OCI-LY7 (cell line): Measurements from ENCODE around the gene TCF20. TPM values are rescaled to one million over a fixed set of nuclear protein-coding genes. Genes with fewer than 3 reads are reported as not detected.

Experiments used
- BruUV-seq: library from RNA; stranded (reverse); fragments of 400-500 nt; replicated peaks from 2 replicates; lab custom pipeline; 2021; lab: Mats Ljungman, UMichigan
- CTCF ChIA-PET: fragments of 300-600 bp; sonication (Branson Sonifier 250); formaldehyde crosslinking; loops from one replicate; lab custom pipeline; 2022; ENCODE audit warnings: antibody characterized with exemption; ENCODE audit not compliant: unreplicated experiment; lab: Charles Lee
- POLR2A ChIA-PET: fragments of 300-600 bp; sonication (Branson Sonifier 250); formaldehyde crosslinking; loops from one replicate; lab custom pipeline; 2022; ENCODE audit warnings: antibody characterized with exemption; lab: Charles Lee
- DNase-seq: peaks from one replicate; pipeline ENCODE4 v3.0.0-alpha.2; 2015; ENCODE audit warnings: low spot score
- H2AFZ ChIP-seq: fragments of 200-600 bp; sonication (generic), shearing (Covaris generic); 2 replicates; pipeline ENCODE4 v1.6.1; 2014; ENCODE audit warnings: mild to moderate bottlenecking, antibody characterized with exemption, low read length, moderate library complexity
- H3K27ac ChIP-seq: fragments of 200-600 bp; sonication (generic); 2 replicates; pipeline ENCODE4 v1.5.1; 2014; ENCODE audit warnings: mixed run types, low read depth, mild to moderate bottlenecking, moderate library complexity, low read length, inconsistent platforms; ENCODE audit not compliant: poor library complexity, severe bottlenecking
- H3K36me3 ChIP-seq: fragments of 200-600 bp; sonication (generic); 2 replicates; pipeline ENCODE4 v1.6.1; 2014; ENCODE audit warnings: mild to moderate bottlenecking, antibody characterized with exemption, low read length, moderate library complexity, mixed read lengths; ENCODE audit not compliant: insufficient read depth
- H3K4me1 ChIP-seq: fragments of 200-600 bp; sonication (generic); 2 replicates; pipeline ENCODE4 v1.5.1; 2014; ENCODE audit warnings: mild to moderate bottlenecking, low read length; ENCODE audit not compliant: insufficient read depth, poor library complexity, severe bottlenecking
- H3K4me2 ChIP-seq: fragments of 200-600 bp; sonication (generic); 2 replicates; pipeline ENCODE4 v1.6.1; 2014; ENCODE audit warnings: mild to moderate bottlenecking, low read length
- H3K4me3 ChIP-seq: fragments of 200-600 bp; sonication (generic); 2 replicates; pipeline ENCODE4 v1.5.1; 2014; ENCODE audit warnings: mild to moderate bottlenecking, low read depth, low read length; ENCODE audit not compliant: poor library complexity, severe bottlenecking
- H3K79me2 ChIP-seq: fragments of 200-600 bp; sonication (generic); 2 replicates; pipeline ENCODE4 v1.6.1; 2016; ENCODE audit warnings: low read depth, mild to moderate bottlenecking, low read length, moderate library complexity, mixed read lengths; ENCODE audit not compliant: insufficient read depth
- H3K9me2 ChIP-seq: fragments of 200-600 bp; sonication (generic); 2 replicates; pipeline ENCODE4 v1.6.1; 2016; ENCODE audit warnings: mild to moderate bottlenecking, low read length, mixed read lengths; ENCODE audit not compliant: insufficient read depth
- H3K9me3 ChIP-seq: fragments of 200-600 bp; sonication (generic); 2 replicates; pipeline ENCODE4 v1.6.1; 2014; ENCODE audit warnings: mild to moderate bottlenecking, mixed run types, low read length, mixed read lengths
- H4K20me1 ChIP-seq: fragments of 200-600 bp; sonication (generic); 2 replicates; pipeline ENCODE4 v1.6.1; 2014; ENCODE audit warnings: mild to moderate bottlenecking, antibody characterized with exemption, low read length, moderate library complexity, mixed read lengths; ENCODE audit not compliant: insufficient read depth
- EZH2phosphoT487 ChIP-seq: fragments of 200-600 bp; sonication (generic); IDR thresholded peaks from 2 replicates; pipeline ENCODE4 v1.6.1; 2018; ENCODE audit warnings: low read depth, borderline replicate concordance, mild to moderate bottlenecking, mixed run types, antibody characterized with exemption, low read length, moderate library complexity, mixed read lengths
- intact Hi-C: fragments of 100-400 bp; cut with micrococcal nuclease; formaldehyde crosslinking; loops from one replicate; pipeline ENCODE4 v1.10.0; 2022; ENCODE audit not compliant: unreplicated experiment
- total RNA-seq, 2 experiments: library from RNA; depleted of rRNA in 1 of 2; stranded (reverse); fragments of >200 nt in 1 of 2; shearing (Covaris generic) in 1 of 2; gene quantifications; 2 replicates each; pipeline ENCODE4 v1.2.3, GENCODE V29; 2014 to 2022
- TF ChIP-seq, protein P1 (sequence below): fragments of 200-600 bp; sonication (generic); conservative IDR thresholded peaks from 2 replicates; pipeline ENCODE4 v1.5.1; 2014; ENCODE audit warnings: mild to moderate bottlenecking, antibody characterized with exemption, low read length, moderate library complexity, mixed read lengths

Gene TCF20
- total RNA-seq, 2 experiments from 2014 or later = 56.0 to 71.1 TPM

DNA sequence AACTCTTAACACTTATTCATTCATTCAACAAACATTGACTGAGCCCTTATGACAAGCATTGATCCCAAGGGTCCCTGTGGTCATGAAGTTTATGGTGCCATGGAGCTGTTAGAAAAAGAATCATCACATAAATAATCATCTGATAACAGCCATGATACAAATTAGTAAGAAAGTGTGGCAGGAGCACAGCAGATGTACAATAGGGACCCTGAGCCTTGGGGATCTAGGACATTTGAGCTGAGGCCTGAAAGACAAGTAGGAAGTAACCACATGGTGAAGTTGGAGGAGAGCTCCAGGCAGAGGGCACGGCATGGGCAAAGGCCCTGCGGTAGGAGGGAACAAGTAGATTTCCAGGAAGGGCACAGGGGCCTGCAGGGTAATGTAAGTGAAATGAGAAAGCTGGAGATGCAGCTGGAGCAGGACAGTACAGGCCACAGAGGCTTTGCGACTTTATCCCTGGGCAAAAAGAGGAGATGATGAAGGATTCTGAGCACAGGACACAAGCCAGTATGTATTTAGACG, 6.8 kb upstream of the TCF20 start:
- DNase-seq = no peak
- ChIA-PET POLR2A (no interaction called here), CTCF (no interaction called here)
- Histone ChIP-seq H4K20me1 (no peaks in the 10 kb centered on the region), H3K9me2 (no peaks in the 10 kb centered on the region), H3K4me2 (no peak overlapping the region), H3K4me3 (no peak overlapping the region), H2AFZ (no peak overlapping the region), H3K27ac (no peak overlapping the region), H3K4me1 (peaks cover 4% of the 10 kb centered on the region), H3K9me3 (no peaks in the 10 kb centered on the region), H3K79me2 (no peaks in the 10 kb centered on the region), H3K36me3 (no peaks in the 10 kb centered on the region)
- intact Hi-C loops = no loop called here
- TF ChIP-seq, protein P1, sequence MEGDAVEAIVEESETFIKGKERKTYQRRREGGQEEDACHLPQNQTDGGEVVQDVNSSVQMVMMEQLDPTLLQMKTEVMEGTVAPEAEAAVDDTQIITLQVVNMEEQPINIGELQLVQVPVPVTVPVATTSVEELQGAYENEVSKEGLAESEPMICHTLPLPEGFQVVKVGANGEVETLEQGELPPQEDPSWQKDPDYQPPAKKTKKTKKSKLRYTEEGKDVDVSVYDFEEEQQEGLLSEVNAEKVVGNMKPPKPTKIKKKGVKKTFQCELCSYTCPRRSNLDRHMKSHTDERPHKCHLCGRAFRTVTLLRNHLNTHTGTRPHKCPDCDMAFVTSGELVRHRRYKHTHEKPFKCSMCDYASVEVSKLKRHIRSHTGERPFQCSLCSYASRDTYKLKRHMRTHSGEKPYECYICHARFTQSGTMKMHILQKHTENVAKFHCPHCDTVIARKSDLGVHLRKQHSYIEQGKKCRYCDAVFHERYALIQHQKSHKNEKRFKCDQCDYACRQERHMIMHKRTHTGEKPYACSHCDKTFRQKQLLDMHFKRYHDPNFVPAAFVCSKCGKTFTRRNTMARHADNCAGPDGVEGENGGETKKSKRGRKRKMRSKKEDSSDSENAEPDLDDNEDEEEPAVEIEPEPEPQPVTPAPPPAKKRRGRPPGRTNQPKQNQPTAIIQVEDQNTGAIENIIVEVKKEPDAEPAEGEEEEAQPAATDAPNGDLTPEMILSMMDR = no peak
- TF ChIP-seq EZH2phosphoT487 = no peak
- no TSS peak for BruUV-seq

DNA sequence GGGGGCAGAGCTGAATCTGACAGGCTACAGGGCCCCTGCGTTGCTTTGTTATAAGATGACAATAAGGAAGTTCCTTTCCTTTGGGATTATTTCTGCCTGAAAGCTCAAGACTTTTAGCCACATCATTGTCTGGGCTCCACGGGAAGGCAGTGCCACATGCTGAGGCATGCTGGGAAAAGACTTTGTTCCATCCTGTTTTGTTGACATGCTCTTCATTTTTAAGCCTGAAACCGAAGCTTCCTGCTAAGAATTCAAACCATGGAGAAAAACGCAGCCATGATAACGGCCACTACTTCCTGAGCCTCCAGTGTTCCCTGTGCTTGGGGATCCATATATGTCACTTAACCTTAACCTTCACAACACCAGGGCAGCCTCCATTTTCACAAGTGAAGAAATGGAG, 5.5 kb upstream of the TCF20 start:
- TF ChIP-seq EZH2phosphoT487 = no peak
- TF ChIP-seq, protein P1 = no peak
- POLR2A ChIA-PET = no interaction called here
- CTCF ChIA-PET = no interaction called here

DNA sequence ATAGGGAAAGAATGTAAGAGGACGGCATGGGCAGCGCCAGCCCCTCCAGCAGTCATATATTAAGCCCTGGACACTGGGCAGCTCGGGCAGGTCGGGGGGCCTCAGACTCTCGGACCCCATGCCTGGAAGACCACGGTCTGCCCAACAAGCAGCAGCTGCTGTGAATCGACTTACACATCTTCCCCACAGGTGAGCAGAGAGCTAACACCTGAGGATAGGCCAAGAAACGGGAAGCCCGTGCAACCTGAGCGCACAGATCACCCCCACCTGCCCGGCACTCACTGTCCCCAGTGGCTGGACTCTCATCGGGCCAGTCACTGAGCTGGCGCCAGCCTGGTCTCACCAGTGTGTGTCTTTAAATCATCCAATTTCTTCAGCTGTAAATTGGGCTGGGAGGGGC, 4.7 kb upstream of the TCF20 start:
- Histone ChIP-seq H3K79me2 (no peaks in the 10 kb centered on the region), H3K27ac (no peak overlapping the region), H3K4me2 (no peak overlapping the region), H4K20me1 (no peaks in the 10 kb centered on the region), H3K4me1 (peaks cover 10% of the 10 kb centered on the region), H3K36me3 (no peaks in the 10 kb centered on the region), H3K4me3 (no peak overlapping the region), H2AFZ (no peak overlapping the region), H3K9me2 (no peaks in the 10 kb centered on the region), H3K9me3 (no peaks in the 10 kb centered on the region)
- no peak for DNase-seq
- intact Hi-C loops = no loop called here
- ChIA-PET POLR2A (interaction anchor here (0.6 kb wide), 1 partner anchor 25 kb away, joined by 5 read pairs; no protein-coding TSS in a partner anchor), CTCF (no interaction called here)
- BruUV-seq = no TSS peak
- TF ChIP-seq EZH2phosphoT487 = no peak
- TF ChIP-seq, protein P1 = no peak

More for the DNA sequence above, 5.5 kb upstream of the TCF20 start:
- no peaks in the 10 kb centered on the region for H3K9me2 ChIP-seq
- H3K79me2 ChIP-seq = no peaks in the 10 kb centered on the region
- H3K36me3 ChIP-seq = no peaks in the 10 kb centered on the region
- H3K27ac ChIP-seq = no peak overlapping the region
- no TSS peak for BruUV-seq
- H3K4me3 ChIP-seq = no peak overlapping the region
- intact Hi-C loops = no loop called here
- H3K4me2 ChIP-seq = no peak overlapping the region
- no peaks in the 10 kb centered on the region for H3K9me3 ChIP-seq
- no peak for DNase-seq
- H4K20me1 ChIP-seq = no peaks in the 10 kb centered on the region
- peaks cover 6% of the 10 kb centered on the region for H3K4me1 ChIP-seq
- no peak overlapping the region for H2AFZ ChIP-seq
